Gastroesophageal sphincter (tissue), 4 donors: ENCODE data around the gene DLAT. TPM values are rescaled to one million over a fixed set of nuclear protein-coding genes. Genes with fewer than 3 reads are reported as not detected.

Source experiments
- ATAC-seq: fragments of 150-250 bp; one replicate; pipeline ENCODE4 v1.9.1; 2016; ENCODE audit warnings: mild to moderate bottlenecking, moderate library complexity
- H3K27ac ChIP-seq, 4 donors: fragments of 200-600 bp; sonication (generic) in 3 of 4; 1 replicate in 3 of 4; 2 replicates in 1 of 4; pipeline ENCODE4 v1.5.1; 2016 to 2019
- H3K27me3 ChIP-seq: fragments of 200-600 bp; sonication (generic); one replicate; pipeline ENCODE4 v1.5.1; 2019
- H3K36me3 ChIP-seq, 2 donors: fragments of 200-600 bp; sonication (generic); one replicate each; pipeline ENCODE4 v1.5.1; 2019; ENCODE audit warnings: control low read depth in 1 of 2
- H3K4me1 ChIP-seq, 3 donors: fragments of 200-600 bp; sonication (generic); 1 replicate in 2 of 3; 2 replicates in 1 of 3; pipeline ENCODE4 v1.5.1; 2016 to 2019; ENCODE audit warnings: control low read depth in 2 of 3
- H3K4me3 ChIP-seq, 2 donors: fragments of 200-600 bp; sonication (generic); one replicate each; pipeline ENCODE4 v1.5.1; 2019; ENCODE audit warnings: mild to moderate bottlenecking in 1 of 2, moderate library complexity in 1 of 2
- H3K9me3 ChIP-seq, 3 donors: fragments of 200-600 bp; sonication (generic); one replicate each; pipeline ENCODE4 v1.5.1; 2017 to 2019; ENCODE audit warnings: control low read depth in 2 of 3
- EP300 ChIP-seq: sonication (generic); formaldehyde crosslinking; IDR thresholded peaks from one replicate; pipeline ENCODE4 v1.6.1; 2017; ENCODE audit warnings: antibody characterized with exemption, mild to moderate bottlenecking
- POLR2A ChIP-seq, 2 donors: fragments of 450-650 bp; IDR thresholded peaks; one replicate each; pipeline ENCODE4 v1.6.1; 2017; ENCODE audit warnings: antibody characterized with exemption in 2 of 2, mild to moderate bottlenecking in 2 of 2, moderate library complexity in 1 of 2
- POLR2AphosphoS5 ChIP-seq: sonication (generic); formaldehyde crosslinking; IDR thresholded peaks from one replicate; pipeline ENCODE4 v1.6.1; 2017; ENCODE audit warnings: antibody characterized with exemption
- WGBS, 2 donors: methylation state at CpG; one replicate each; pipeline ENCODE4 v1.1.5; 2018; ENCODE audit warnings: low coverage in 1 of 2; 5-methylcytosine and 5-hydroxymethylcytosine counted together
- total RNA-seq, 4 donors: library from RNA; depleted of rRNA; stranded (reverse); fragments of >200 nt; gene quantifications; one replicate each; pipeline ENCODE4 v1.1.0, GENCODE V29; 2016
- TF ChIP-seq, protein P1 (sequence below), 4 experiments: fragments of 200-600 bp in 2 of 4; fragments of 450-650 bp in 2 of 4; sonication (generic) in 1 of 4; IDR thresholded peaks; one replicate each; pipeline ENCODE4 v1.5.1; 2017 to 2019; ENCODE audit warnings: antibody characterized with exemption in 4 of 4, mild to moderate bottlenecking in 2 of 4, moderate library complexity in 2 of 4

Gene DLAT
- total RNA-seq, 4 donors from 2014 or later, result 18.2 to 38.6 (median 32.1) TPM

DNA sequence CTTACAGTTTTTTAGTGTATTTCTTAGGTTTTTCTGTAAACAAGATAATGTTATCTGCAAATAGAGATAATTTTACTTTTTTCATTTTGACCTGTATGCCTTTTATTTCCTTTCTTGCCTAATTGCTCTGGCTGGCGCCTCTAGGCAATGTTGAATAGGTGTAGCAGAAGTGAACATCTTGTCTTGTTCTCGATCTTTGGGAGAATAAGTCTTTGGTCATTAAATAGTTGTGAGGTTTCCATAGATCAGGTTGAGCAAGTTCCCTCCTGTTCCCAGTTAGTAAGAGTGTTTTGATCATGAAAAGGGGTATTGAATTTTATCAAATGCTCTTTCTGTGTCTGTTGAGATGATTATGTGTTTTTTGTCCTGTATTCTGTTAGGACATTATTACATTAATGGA, 24.6 kb downstream of the DLAT start:
- WGBS, 2 donors, result 50% methylated on average over 2 of the region's 2 CpGs
- peaks cover 0 to 7% (median 0%) of the 10 kb centered on the region in 3 donors for H3K4me1 ChIP-seq
- ATAC-seq, result no peak
- H3K4me3 ChIP-seq, result no peak overlapping the region
- no peaks in the 10 kb centered on the region for H3K27me3 ChIP-seq
- H3K36me3 ChIP-seq, result peaks cover 3 to 81% of the 10 kb centered on the region in 2 donors
- TF ChIP-seq POLR2AphosphoS5 (no peak), EP300 (no peak), POLR2A (IDR thresholded peaks at IDR 0.05) (no peak)
- TF ChIP-seq, protein P1, sequence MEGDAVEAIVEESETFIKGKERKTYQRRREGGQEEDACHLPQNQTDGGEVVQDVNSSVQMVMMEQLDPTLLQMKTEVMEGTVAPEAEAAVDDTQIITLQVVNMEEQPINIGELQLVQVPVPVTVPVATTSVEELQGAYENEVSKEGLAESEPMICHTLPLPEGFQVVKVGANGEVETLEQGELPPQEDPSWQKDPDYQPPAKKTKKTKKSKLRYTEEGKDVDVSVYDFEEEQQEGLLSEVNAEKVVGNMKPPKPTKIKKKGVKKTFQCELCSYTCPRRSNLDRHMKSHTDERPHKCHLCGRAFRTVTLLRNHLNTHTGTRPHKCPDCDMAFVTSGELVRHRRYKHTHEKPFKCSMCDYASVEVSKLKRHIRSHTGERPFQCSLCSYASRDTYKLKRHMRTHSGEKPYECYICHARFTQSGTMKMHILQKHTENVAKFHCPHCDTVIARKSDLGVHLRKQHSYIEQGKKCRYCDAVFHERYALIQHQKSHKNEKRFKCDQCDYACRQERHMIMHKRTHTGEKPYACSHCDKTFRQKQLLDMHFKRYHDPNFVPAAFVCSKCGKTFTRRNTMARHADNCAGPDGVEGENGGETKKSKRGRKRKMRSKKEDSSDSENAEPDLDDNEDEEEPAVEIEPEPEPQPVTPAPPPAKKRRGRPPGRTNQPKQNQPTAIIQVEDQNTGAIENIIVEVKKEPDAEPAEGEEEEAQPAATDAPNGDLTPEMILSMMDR (IDR thresholded peaks at IDR 0.05), result no peak
- H3K9me3 ChIP-seq, result no peaks in the 10 kb centered on the region
- no peak overlapping the region for H3K27ac ChIP-seq

DNA sequence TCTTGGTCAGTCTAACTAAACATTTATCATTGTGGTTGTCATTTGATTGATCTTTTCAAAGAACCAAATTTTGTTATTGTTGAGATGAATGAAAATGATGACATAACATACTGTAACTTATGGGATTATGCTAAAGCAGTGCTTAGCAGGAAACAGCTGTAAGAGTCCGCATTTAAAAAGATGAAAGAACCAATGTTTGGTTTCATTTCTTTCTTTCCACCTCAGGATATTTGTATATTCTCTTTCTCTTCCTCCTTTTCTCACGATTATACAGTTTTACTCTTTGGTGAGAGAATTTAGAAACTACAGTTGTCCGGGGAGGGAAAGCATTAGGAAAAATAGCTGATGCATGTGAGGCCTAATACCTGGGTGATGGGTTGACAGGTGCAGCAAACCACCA, 25.5 kb downstream of the DLAT start:
- peaks cover 0 to 7% (median 0%) of the 10 kb centered on the region in 3 donors for H3K4me1 ChIP-seq
- no peaks in the 10 kb centered on the region for H3K9me3 ChIP-seq
- H3K27ac ChIP-seq, result no peak overlapping the region
- peaks cover 3 to 80% of the 10 kb centered on the region in 2 donors for H3K36me3 ChIP-seq
- 66 to 71% methylated on average over 2 to 3 of the region's 3 CpGs for WGBS, 2 donors
- no peak for ATAC-seq
- H3K27me3 ChIP-seq, result no peaks in the 10 kb centered on the region
- H3K4me3 ChIP-seq, result no peak overlapping the region
- no peak for TF ChIP-seq EP300
- no peak for TF ChIP-seq POLR2A (IDR thresholded peaks at IDR 0.05)
- TF ChIP-seq, protein P1 (IDR thresholded peaks at IDR 0.05), result no peak
- TF ChIP-seq POLR2AphosphoS5, result no peak

DNA sequence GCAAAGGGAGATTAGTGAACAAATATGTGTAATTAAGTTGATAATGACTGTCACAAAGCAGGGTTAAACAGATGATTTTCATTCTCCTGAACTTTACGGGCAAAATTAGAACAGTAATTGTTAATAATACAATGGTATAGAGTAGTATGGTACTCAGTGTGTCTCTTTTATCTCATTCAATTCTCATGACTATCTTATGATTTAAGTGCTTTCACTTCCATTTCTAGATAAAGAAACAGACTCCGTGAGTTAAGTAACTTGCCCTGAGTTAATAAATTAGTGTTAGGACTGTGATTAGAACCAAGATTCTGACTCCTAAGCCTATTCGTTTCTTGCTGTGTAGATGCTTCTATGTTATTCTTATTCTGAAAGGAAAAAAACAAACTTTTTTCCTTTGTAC, 26.6 kb downstream of the DLAT start:
- ATAC-seq, result no peak
- H3K27ac ChIP-seq, result no peak overlapping the region
- no peaks in the 10 kb centered on the region for H3K27me3 ChIP-seq
- TF ChIP-seq POLR2AphosphoS5 (no peak), POLR2A (IDR thresholded peaks at IDR 0.05) (no peak), EP300 (no peak)
- TF ChIP-seq, protein P1 (IDR thresholded peaks at IDR 0.05), result no peak
- H3K4me1 ChIP-seq, result peaks cover 0 to 7% (median 0%) of the 10 kb centered on the region in 3 donors
- peaks cover 3 to 74% of the 10 kb centered on the region in 2 donors for H3K36me3 ChIP-seq
- no peaks in the 10 kb centered on the region for H3K9me3 ChIP-seq
- no peak overlapping the region for H3K4me3 ChIP-seq
- 98 to 100% methylated on average over 3 of the region's 3 CpGs for WGBS, 2 donors

DNA sequence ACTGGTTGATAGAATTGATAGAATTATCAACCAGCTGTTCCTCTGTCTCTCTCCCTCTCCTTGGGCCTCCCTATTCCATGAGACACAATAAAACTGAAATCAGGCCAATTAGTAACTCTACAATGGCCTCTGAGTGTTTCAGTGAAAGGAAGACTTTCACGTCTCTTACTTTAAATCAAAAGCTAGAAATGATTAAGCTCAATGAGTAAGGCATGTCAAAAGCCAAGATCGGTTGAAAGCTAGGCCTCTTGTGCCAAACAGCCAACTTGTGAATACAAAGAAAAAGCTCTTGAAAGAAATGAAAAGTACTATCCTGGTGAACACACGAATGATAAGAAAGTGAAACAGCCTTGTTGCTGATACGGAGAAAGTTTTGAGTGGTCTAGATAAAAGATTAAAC, 32.0 kb downstream of the DLAT start:
- 83 to 85% methylated on average over 1 to 4 of the region's 4 CpGs for WGBS, 2 donors
- Histone ChIP-seq H3K4me1 (no peaks in the 10 kb centered on the region), H3K27ac (no peak overlapping the region), H3K4me3 (no peak overlapping the region), H3K27me3 (no peaks in the 10 kb centered on the region), H3K36me3 (peaks cover 0 to 93% of the 10 kb centered on the region in 2 donors), H3K9me3 (no peaks in the 10 kb centered on the region)
- no peak for TF ChIP-seq EP300
- TF ChIP-seq, protein P1 (IDR thresholded peaks at IDR 0.05), result no peak
- no peak for TF ChIP-seq POLR2AphosphoS5
- TF ChIP-seq POLR2A (IDR thresholded peaks at IDR 0.05), result no peak
- no peak for ATAC-seq

DNA sequence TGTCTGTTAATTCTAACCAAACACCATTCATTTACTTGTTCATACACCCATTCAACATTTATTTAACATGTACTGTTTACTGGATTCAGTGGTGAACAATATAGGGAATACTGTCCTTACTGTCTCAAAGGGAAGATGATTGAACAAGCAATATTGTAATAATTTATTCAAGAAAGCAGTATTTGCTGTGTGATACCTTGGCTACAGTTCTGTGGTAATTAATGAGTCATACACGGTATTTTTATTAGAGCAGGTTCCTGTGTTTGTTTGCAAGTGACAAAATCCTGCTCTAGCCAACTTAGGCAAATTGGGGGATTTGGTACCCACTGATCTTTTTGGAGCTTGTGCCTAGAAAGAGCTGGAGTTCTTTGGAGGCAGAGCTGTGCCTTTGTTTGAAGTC, 32.9 kb downstream of the DLAT start:
- no peak overlapping the region for H3K4me3 ChIP-seq
- ATAC-seq, result no peak
- H3K27ac ChIP-seq, result no peak overlapping the region
- H3K27me3 ChIP-seq, result no peaks in the 10 kb centered on the region
- H3K4me1 ChIP-seq, result no peaks in the 10 kb centered on the region
- WGBS, 2 donors, result 60 to 69% methylated on average over 1 of the region's 1 CpG
- TF ChIP-seq POLR2A (IDR thresholded peaks at IDR 0.05) (no peak), POLR2AphosphoS5 (no peak)
- TF ChIP-seq, protein P1 (IDR thresholded peaks at IDR 0.05), result no peak
- no peaks in the 10 kb centered on the region for H3K9me3 ChIP-seq
- peaks cover 0 to 93% of the 10 kb centered on the region in 2 donors for H3K36me3 ChIP-seq
